Hepatocyte (in vitro differentiated cells): Measurements from ENCODE around the gene CCDC12. TPM values are rescaled to one million over a fixed set of nuclear protein-coding genes. Genes with fewer than 3 reads are reported as not detected.

Experiments
- DNase-seq: peaks from one replicate; pipeline ENCODE4 v3.0.0-alpha.2; 2016; ENCODE audit warnings: low spot score
- H2AFZ ChIP-seq: fragments of 200-600 bp; sonication (generic); 2 replicates; pipeline ENCODE4 v1.6.0; 2016; ENCODE audit warnings: antibody characterized with exemption, mild to moderate bottlenecking
- H3K27ac ChIP-seq: fragments of 200-600 bp; sonication (generic); 2 replicates; pipeline ENCODE4 v1.5.1; 2016; ENCODE audit warnings: mild to moderate bottlenecking
- H3K27me3 ChIP-seq: fragments of 200-600 bp; sonication (generic); 2 replicates; pipeline ENCODE4 v1.6.1; 2016
- H3K36me3 ChIP-seq: fragments of 200-600 bp; sonication (generic); replicated peaks from 2 replicates; pipeline ENCODE4 v1.5.1; 2016; ENCODE audit warnings: low read depth; ENCODE audit not compliant: insufficient read depth
- H3K4me1 ChIP-seq: fragments of 200-600 bp; sonication (generic); 2 replicates; pipeline ENCODE4 v1.5.1; 2016; ENCODE audit warnings: mild to moderate bottlenecking, moderate library complexity; ENCODE audit not compliant: insufficient read depth
- H3K4me2 ChIP-seq: fragments of 200-600 bp; sonication (generic); 2 replicates; pipeline ENCODE4 v1.6.0; 2016
- H3K4me3 ChIP-seq: fragments of 200-600 bp; sonication (generic); 2 replicates; pipeline ENCODE4 v1.5.1; 2016; ENCODE audit warnings: mild to moderate bottlenecking
- H3K79me2 ChIP-seq: fragments of 200-600 bp; sonication (generic); 2 replicates; pipeline ENCODE4 v1.6.0; 2017; ENCODE audit warnings: mild to moderate bottlenecking
- H3K9me2 ChIP-seq: fragments of 200-600 bp; sonication (generic); replicated peaks from 2 replicates; pipeline ENCODE4 v1.6.0; 2017; ENCODE audit warnings: mild to moderate bottlenecking; ENCODE audit not compliant: insufficient read depth
- H3K9me3 ChIP-seq: fragments of 200-600 bp; sonication (generic); 2 replicates; pipeline ENCODE4 v1.5.1; 2016; ENCODE audit warnings: low read depth, mild to moderate bottlenecking
- H4K20me1 ChIP-seq: fragments of 200-600 bp; sonication (generic); 2 replicates; pipeline ENCODE4 v1.6.0; 2016; ENCODE audit warnings: mild to moderate bottlenecking; ENCODE audit not compliant: insufficient read depth, poor library complexity, severe bottlenecking
- EZH2 ChIP-seq: fragments of 200-600 bp; sonication (generic); IDR thresholded peaks from 2 replicates; pipeline ENCODE4 v1.6.1; 2016; ENCODE audit warnings: antibody characterized with exemption, mild to moderate bottlenecking, borderline replicate concordance
- EZH2phosphoT487 ChIP-seq: fragments of 200-600 bp; sonication (generic); IDR thresholded peaks from one replicate; pipeline ENCODE4 v1.6.1; 2018; ENCODE audit warnings: antibody characterized with exemption, mild to moderate bottlenecking, low read depth, moderate library complexity; ENCODE audit not compliant: unreplicated experiment, severe bottlenecking
- WGBS: methylation state at CpG from one replicate; pipeline ENCODE4 v1.1.6; 2016; ENCODE audit warnings: low lambda C conversion rate; ENCODE audit errors: missing lambda C conversion rate; 5-methylcytosine and 5-hydroxymethylcytosine counted together
- polyA plus RNA-seq: library from polyadenylated mRNA; unstranded; fragments of >200 nt; fragmentation: Nextera tagmentation; extraction: Ambion mirVana; gene quantifications from 2 replicates; pipeline ENCODE4 v1.2.1, GENCODE V29; 2016
- total RNA-seq: library from RNA; depleted of rRNA; stranded (reverse); fragments of >200 nt; gene quantifications from 2 replicates; pipeline ENCODE4 v1.2.3, GENCODE V29; 2014
- TF ChIP-seq, protein P1 (sequence below): fragments of 200-600 bp; sonication (generic); IDR thresholded peaks from 2 replicates; pipeline ENCODE4 v1.5.1; 2016; ENCODE audit warnings: antibody characterized with exemption, mild to moderate bottlenecking; ENCODE audit not compliant: poor library complexity

Gene CCDC12
- total and polyA plus RNA-seq, 2 experiments from 2014 or later: 41.1 to 78.4 TPM

DNA sequence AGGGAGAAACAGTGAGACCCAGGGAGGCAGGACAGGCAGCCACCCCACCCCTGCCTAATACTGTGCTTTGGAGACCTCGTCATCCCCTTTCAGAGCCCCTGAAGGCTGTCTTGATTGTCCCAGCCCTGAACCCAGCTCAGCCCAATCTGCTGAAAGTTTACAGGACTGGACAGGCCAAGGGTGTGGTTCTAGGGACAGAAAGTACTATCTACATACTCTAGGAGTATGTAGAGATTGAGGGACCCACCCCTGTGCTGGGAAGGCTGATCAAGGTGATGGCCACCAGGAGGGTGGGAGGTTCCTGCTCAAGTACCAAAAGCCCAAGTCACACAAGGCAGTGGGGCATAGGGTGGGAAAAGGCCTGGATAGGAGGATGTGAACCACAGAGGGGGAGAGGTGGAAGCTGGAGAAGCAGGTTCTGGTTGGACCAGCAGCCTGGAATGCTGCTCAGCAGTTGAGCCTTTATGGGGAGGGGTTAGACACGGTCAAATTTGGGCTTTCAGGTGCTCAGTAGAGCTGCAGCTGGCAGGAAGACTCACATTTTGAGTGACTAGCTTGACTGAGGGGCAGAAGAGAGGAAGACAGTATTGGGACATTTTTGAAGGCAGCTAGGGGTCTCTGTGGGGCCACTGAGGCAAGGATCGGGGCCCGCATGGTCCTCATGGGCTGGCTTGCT lies 9.6 kb upstream of the CCDC12 start:
- no peak for DNase-seq
- H3K27ac ChIP-seq: no peak overlapping the region
- H3K9me3 ChIP-seq: no peaks in the 10 kb centered on the region
- no peaks in the 10 kb centered on the region for H3K36me3 ChIP-seq
- H3K4me1 ChIP-seq: peaks cover 25% of the 10 kb centered on the region
- no peaks in the 10 kb centered on the region for H3K27me3 ChIP-seq
- H3K4me3 ChIP-seq: no peak overlapping the region
- H4K20me1 ChIP-seq: no peaks in the 10 kb centered on the region
- peaks cover 45% of the 10 kb centered on the region for H3K79me2 ChIP-seq
- H2AFZ ChIP-seq: no peak overlapping the region
- no peak overlapping the region for H3K4me2 ChIP-seq
- H3K9me2 ChIP-seq: no peaks in the 10 kb centered on the region
- WGBS: 100% methylated on average over 4 of the region's 4 CpGs
- TF ChIP-seq, protein P1, sequence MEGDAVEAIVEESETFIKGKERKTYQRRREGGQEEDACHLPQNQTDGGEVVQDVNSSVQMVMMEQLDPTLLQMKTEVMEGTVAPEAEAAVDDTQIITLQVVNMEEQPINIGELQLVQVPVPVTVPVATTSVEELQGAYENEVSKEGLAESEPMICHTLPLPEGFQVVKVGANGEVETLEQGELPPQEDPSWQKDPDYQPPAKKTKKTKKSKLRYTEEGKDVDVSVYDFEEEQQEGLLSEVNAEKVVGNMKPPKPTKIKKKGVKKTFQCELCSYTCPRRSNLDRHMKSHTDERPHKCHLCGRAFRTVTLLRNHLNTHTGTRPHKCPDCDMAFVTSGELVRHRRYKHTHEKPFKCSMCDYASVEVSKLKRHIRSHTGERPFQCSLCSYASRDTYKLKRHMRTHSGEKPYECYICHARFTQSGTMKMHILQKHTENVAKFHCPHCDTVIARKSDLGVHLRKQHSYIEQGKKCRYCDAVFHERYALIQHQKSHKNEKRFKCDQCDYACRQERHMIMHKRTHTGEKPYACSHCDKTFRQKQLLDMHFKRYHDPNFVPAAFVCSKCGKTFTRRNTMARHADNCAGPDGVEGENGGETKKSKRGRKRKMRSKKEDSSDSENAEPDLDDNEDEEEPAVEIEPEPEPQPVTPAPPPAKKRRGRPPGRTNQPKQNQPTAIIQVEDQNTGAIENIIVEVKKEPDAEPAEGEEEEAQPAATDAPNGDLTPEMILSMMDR: no peak
- TF ChIP-seq EZH2 (no peak), EZH2phosphoT487 (no peak)

DNA sequence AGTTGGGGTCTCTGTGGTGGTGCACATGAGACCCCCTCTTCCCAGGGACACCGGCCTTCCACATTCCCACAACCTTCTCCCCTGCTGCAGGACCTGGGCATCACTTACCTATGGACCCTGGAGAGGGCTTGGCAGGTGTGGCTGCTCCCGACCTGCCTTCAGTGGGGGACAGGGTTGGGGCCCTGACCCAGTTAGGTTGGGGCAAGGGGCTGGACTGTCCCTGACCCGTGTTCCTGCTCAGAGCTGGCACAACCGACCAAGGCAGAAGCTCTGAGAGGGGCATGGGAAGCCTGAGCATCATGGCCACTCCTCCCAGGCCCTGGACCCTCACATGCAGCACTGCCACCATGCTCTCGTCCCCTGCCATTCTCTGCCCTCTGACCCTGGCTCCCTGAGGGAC lies 9.0 kb upstream of the CCDC12 start:
- H3K27me3 ChIP-seq: no peaks in the 10 kb centered on the region
- H3K79me2 ChIP-seq: peaks cover 51% of the 10 kb centered on the region
- no peak for TF ChIP-seq EZH2
- no peak for TF ChIP-seq EZH2phosphoT487
- TF ChIP-seq, protein P1: no peak
- no peaks in the 10 kb centered on the region for H4K20me1 ChIP-seq
- 93% methylated on average over 5 of the region's 5 CpGs for WGBS
- no peaks in the 10 kb centered on the region for H3K36me3 ChIP-seq
- no peak overlapping the region for H2AFZ ChIP-seq
- H3K4me3 ChIP-seq: no peak overlapping the region
- no peaks in the 10 kb centered on the region for H3K9me2 ChIP-seq
- no peak for DNase-seq
- no peak overlapping the region for H3K27ac ChIP-seq
- H3K9me3 ChIP-seq: no peaks in the 10 kb centered on the region
- no peak overlapping the region for H3K4me2 ChIP-seq
- H3K4me1 ChIP-seq: peaks cover 25% of the 10 kb centered on the region

DNA sequence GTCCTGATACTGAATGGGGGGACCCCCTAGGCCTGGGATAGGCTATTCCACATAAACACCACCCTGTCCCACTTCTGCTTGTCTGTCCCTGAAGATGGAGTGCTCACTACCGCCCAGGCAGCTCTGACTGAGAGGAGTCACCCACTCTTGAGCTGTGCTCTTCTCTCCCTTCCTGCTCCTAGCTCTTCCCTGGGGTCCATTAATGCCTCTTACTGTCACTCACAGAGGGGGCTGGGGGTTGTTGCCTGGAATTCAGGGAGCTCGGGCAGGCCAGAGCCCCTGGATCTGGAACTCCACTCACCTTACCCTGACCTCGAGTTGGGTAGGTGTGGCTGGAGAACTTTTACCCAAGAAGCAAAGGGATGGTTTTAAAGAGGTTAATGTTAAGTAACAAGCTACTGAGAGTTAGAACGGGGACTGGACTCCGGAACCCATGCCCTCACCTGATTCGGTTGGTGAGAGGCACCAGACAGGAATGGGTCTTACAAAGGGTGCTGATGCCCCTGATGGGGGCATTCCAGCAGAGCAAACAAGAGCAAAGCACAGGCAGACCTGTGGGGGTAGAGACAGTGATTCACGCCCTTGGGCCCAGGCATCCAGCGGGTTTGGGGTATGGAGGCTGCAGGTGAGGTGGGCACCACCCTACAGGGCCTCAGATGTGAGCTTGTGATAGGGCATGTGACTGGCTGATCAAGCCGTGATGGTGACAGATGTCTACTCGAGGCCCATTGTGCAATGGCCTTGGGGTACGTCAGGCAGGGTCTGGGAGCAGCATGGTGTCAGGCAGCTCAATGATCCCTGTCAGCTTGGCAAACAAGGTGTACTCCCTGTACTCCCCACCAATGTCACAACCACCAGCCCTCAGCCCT lies 8.3 kb upstream of the CCDC12 start:
- H3K36me3 ChIP-seq: no peaks in the 10 kb centered on the region
- DNase-seq: no peak
- WGBS: 91% methylated on average over 11 of the region's 11 CpGs
- peaks cover 25% of the 10 kb centered on the region for H3K4me1 ChIP-seq
- no peak overlapping the region for H2AFZ ChIP-seq
- no peaks in the 10 kb centered on the region for H4K20me1 ChIP-seq
- H3K9me2 ChIP-seq: no peaks in the 10 kb centered on the region
- H3K27me3 ChIP-seq: no peaks in the 10 kb centered on the region
- no peaks in the 10 kb centered on the region for H3K9me3 ChIP-seq
- TF ChIP-seq EZH2: no peak
- TF ChIP-seq, protein P1: no peak
- no peak for TF ChIP-seq EZH2phosphoT487
- H3K79me2 ChIP-seq: peaks cover 56% of the 10 kb centered on the region
- no peak overlapping the region for H3K4me2 ChIP-seq
- no peak overlapping the region for H3K27ac ChIP-seq
- no peak overlapping the region for H3K4me3 ChIP-seq
